ENCODE results near the gene ECPAS.

DNA sequence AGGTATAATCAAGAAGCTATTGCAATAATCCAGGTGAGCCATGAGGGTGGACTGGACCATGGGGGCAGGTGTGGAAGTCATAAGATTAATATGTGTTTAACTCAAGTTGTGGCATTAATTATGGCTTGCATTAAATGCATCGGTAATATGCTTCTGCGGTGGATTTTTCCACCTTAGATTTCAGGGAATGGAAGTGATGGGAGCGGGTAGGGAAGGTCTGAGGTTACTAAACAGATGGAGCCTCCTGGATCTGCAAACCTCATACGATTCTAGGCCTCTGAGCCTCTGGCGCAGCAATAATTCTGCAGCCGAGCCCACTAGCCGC is 40.5 kb upstream of the ECPAS start:
- TF ChIP-seq POLR2AphosphoS5 (IDR thresholded peaks at IDR 0.05) (no peak), REST (IDR thresholded peaks at IDR 0.05; ENCODE audit: borderline replicate concordance) (no peak), TAF1 (IDR thresholded peaks at IDR 0.05; ENCODE audit: low read depth) (no peak), EZH2 (IDR thresholded peaks at IDR 0.05; ENCODE audit: borderline replicate concordance, insufficient read depth, low read length, poor library complexity, severe bottlenecking) (no peak), RAD21 (conservative IDR thresholded peaks at IDR 0.05) (no peak), EP300 (conservative IDR thresholded peaks at IDR 0.05; ENCODE audit: poor library complexity, severe bottlenecking) (no peak), MXI1 (conservative IDR thresholded peaks at IDR 0.05; ENCODE audit: poor library complexity, severe bottlenecking) (no peak), SMC3 (conservative IDR thresholded peaks at IDR 0.05; ENCODE audit: poor library complexity) (no peak)
- TF ChIP-seq, protein P1, sequence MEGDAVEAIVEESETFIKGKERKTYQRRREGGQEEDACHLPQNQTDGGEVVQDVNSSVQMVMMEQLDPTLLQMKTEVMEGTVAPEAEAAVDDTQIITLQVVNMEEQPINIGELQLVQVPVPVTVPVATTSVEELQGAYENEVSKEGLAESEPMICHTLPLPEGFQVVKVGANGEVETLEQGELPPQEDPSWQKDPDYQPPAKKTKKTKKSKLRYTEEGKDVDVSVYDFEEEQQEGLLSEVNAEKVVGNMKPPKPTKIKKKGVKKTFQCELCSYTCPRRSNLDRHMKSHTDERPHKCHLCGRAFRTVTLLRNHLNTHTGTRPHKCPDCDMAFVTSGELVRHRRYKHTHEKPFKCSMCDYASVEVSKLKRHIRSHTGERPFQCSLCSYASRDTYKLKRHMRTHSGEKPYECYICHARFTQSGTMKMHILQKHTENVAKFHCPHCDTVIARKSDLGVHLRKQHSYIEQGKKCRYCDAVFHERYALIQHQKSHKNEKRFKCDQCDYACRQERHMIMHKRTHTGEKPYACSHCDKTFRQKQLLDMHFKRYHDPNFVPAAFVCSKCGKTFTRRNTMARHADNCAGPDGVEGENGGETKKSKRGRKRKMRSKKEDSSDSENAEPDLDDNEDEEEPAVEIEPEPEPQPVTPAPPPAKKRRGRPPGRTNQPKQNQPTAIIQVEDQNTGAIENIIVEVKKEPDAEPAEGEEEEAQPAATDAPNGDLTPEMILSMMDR (IDR thresholded peaks at IDR 0.05; ENCODE audit: poor library complexity, severe bottlenecking): no peak
